ENCODE measurements around the gene HDAC5.

DNA sequence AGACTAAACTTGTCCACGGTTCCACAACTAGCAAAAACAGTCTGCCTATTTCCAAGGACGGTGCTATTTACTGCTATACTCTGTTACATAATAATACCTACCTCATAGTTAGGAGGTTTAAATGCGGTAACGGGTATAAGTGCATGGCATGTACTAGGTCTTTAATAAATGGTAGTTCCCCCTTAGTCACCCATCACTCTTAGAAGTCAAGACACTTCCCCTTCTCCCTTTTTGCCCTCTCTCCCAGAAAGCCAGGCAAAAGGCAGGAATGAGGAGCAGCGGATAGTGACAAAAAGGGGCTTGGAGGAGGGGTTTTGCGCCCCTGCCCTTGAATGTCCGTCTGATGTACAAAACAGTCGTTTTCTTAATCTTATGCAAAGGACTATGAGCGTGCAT, 55.9 kb downstream of the HDAC5 start:
- TF ChIP-seq, protein P1, sequence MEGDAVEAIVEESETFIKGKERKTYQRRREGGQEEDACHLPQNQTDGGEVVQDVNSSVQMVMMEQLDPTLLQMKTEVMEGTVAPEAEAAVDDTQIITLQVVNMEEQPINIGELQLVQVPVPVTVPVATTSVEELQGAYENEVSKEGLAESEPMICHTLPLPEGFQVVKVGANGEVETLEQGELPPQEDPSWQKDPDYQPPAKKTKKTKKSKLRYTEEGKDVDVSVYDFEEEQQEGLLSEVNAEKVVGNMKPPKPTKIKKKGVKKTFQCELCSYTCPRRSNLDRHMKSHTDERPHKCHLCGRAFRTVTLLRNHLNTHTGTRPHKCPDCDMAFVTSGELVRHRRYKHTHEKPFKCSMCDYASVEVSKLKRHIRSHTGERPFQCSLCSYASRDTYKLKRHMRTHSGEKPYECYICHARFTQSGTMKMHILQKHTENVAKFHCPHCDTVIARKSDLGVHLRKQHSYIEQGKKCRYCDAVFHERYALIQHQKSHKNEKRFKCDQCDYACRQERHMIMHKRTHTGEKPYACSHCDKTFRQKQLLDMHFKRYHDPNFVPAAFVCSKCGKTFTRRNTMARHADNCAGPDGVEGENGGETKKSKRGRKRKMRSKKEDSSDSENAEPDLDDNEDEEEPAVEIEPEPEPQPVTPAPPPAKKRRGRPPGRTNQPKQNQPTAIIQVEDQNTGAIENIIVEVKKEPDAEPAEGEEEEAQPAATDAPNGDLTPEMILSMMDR (IDR thresholded peaks at IDR 0.05) = no peak
- TF ChIP-seq POLR2A (IDR thresholded peaks at IDR 0.05) = no peak
